Thyroid gland (tissue), 4 donors: ENCODE measurements around the gene AHI1. TPM values are rescaled to one million over a fixed set of nuclear protein-coding genes. Genes with fewer than 3 reads are reported as not detected.

Experiments
- DNase-seq, 2 donors: peaks; one replicate each; pipeline ENCODE4 v3.0.0-alpha.2; 2019
- H3K27ac ChIP-seq, 3 donors: fragments of 200-600 bp; sonication (generic); 1 replicate in 2 of 3; 2 replicates in 1 of 3; pipeline ENCODE4 v1.5.1; 2016 to 2019; ENCODE audit warnings: mild to moderate bottlenecking in 1 of 3, moderate library complexity in 1 of 3
- H3K27me3 ChIP-seq: fragments of 200-600 bp; sonication (generic); one replicate; pipeline ENCODE4 v1.5.1; 2019
- H3K36me3 ChIP-seq, 2 donors: fragments of 200-600 bp; sonication (generic); one replicate each; pipeline ENCODE4 v1.5.1; 2016 to 2019
- H3K4me1 ChIP-seq, 2 donors: fragments of 200-600 bp; sonication (generic); one replicate each; pipeline ENCODE4 v1.5.1; 2017 to 2019
- H3K4me3 ChIP-seq, 3 donors: fragments of 200-600 bp; sonication (generic); replicated peaks in 1 of 3; 1 replicate in 2 of 3; 2 replicates in 1 of 3; pipeline ENCODE4 v1.5.1; 2016; ENCODE audit warnings: mild to moderate bottlenecking in 1 of 3
- H3K9me3 ChIP-seq: fragments of 200-600 bp; sonication (generic); one replicate; pipeline ENCODE4 v1.5.1; 2017
- CTCF ChIP-seq, 6 experiments: fragments of 200-600 bp in 3 of 6; fragments of 450-650 bp in 3 of 6; sonication (generic) in 3 of 6; IDR thresholded peaks; one replicate each; pipeline ENCODE4 v1.5.1; 2016 to 2019; ENCODE audit warnings: antibody characterized with exemption in 6 of 6, mild to moderate bottlenecking in 2 of 6, inconsistent platforms in 1 of 6, moderate library complexity in 1 of 6
- POLR2A ChIP-seq, 2 donors: fragments of 450-650 bp; IDR thresholded peaks; one replicate each; pipeline ENCODE4 v1.6.1; 2017; ENCODE audit warnings: antibody characterized with exemption in 2 of 2, mild to moderate bottlenecking in 2 of 2, moderate library complexity in 1 of 2
- WGBS, 2 donors: methylation state at CpG; one replicate each; pipeline ENCODE4 v1.1.5; 2017; 5-methylcytosine and 5-hydroxymethylcytosine counted together
- intact Hi-C: fragments of 100-400 bp; cut with DNase I; formaldehyde crosslinking; loops from one replicate; pipeline ENCODE4 v1.15.1; 2023
- total RNA-seq, 4 donors: library from RNA; depleted of rRNA; stranded (reverse); fragments of >200 nt; gene quantifications; one replicate each; pipeline ENCODE4 v1.2.3, GENCODE V29; 2016

Gene AHI1
- total RNA-seq, 4 donors from 2014 or later, result 25.5 to 53.3 (median 42.1) TPM

- Histone ChIP-seq H3K36me3 (peaks cover 4 to 18% of the 10 kb centered on the region in 2 donors), H3K9me3 (no peaks in the 10 kb centered on the region), H3K4me1 (no peaks in the 10 kb centered on the region), H3K4me3 (no peak overlapping the region), H3K27ac (no peak overlapping the region), H3K27me3 (no peaks in the 10 kb centered on the region)
- no peak for DNase-seq
- no peak for TF ChIP-seq CTCF (IDR thresholded peaks at IDR 0.05)
- no peak for TF ChIP-seq POLR2A (IDR thresholded peaks at IDR 0.05)
- intact Hi-C loops, result no loop called here
Observed at GRCh38 chr6:135478626-135479025, 18.9 kb downstream of the AHI1 start.

GRCh38 chr6:135475292-135475886 lies 22.2 kb downstream of the AHI1 start:
- no peak for DNase-seq
- intact Hi-C loops, result no loop called here
- TF ChIP-seq CTCF (IDR thresholded peaks at IDR 0.05), result no peak
- TF ChIP-seq POLR2A (IDR thresholded peaks at IDR 0.05), result no peak

GRCh38 chr6:135474362-135474761 lies 23.2 kb downstream of the AHI1 start:
- intact Hi-C loops, result no loop called here
- no peak for DNase-seq
- no peak overlapping the region for H3K27ac ChIP-seq
- no peak overlapping the region for H3K4me3 ChIP-seq
- H3K36me3 ChIP-seq, result peaks cover 4 to 7% of the 10 kb centered on the region in 2 donors
- no peaks in the 10 kb centered on the region for H3K4me1 ChIP-seq
- no peaks in the 10 kb centered on the region for H3K27me3 ChIP-seq
- TF ChIP-seq POLR2A (IDR thresholded peaks at IDR 0.05), result no peak
- TF ChIP-seq CTCF (IDR thresholded peaks at IDR 0.05), result no peak
- no peaks in the 10 kb centered on the region for H3K9me3 ChIP-seq

More at GRCh38 chr6:135475292-135475886, 22.2 kb downstream of the AHI1 start:
- Histone ChIP-seq H3K27ac (no peak overlapping the region), H3K36me3 (peaks cover 4 to 14% of the 10 kb centered on the region in 2 donors), H3K4me1 (no peaks in the 10 kb centered on the region), H3K4me3 (no peak overlapping the region), H3K27me3 (no peaks in the 10 kb centered on the region), H3K9me3 (no peaks in the 10 kb centered on the region)
- 69 to 74% methylated on average over 2 of the region's 2 CpGs for WGBS, 2 donors

- H3K9me3 ChIP-seq, result no peaks in the 10 kb centered on the region
- no peaks in the 10 kb centered on the region for H3K36me3 ChIP-seq
- intact Hi-C loops, result no loop called here
- TF ChIP-seq CTCF (IDR thresholded peaks at IDR 0.05) (no peak), POLR2A (IDR thresholded peaks at IDR 0.05) (no peak)
- no peak overlapping the region for H3K27ac ChIP-seq
- no peaks in the 10 kb centered on the region for H3K27me3 ChIP-seq
- H3K4me3 ChIP-seq, result no peak overlapping the region
- 77 to 86% methylated on average over 4 of the region's 4 CpGs for WGBS, 2 donors
- H3K4me1 ChIP-seq, result no peaks in the 10 kb centered on the region
- no peak for DNase-seq
Observed at GRCh38 chr6:135465903-135466302, 31.6 kb downstream of the AHI1 start.

- Histone ChIP-seq H3K27ac (no peak overlapping the region), H3K9me3 (no peaks in the 10 kb centered on the region), H3K36me3 (no peaks in the 10 kb centered on the region), H3K27me3 (no peaks in the 10 kb centered on the region), H3K4me3 (no peak overlapping the region), H3K4me1 (no peaks in the 10 kb centered on the region)
- 93 to 97% methylated on average over 1 of the region's 1 CpG for WGBS, 2 donors
- TF ChIP-seq CTCF (IDR thresholded peaks at IDR 0.05) (no peak), POLR2A (IDR thresholded peaks at IDR 0.05) (no peak)
- intact Hi-C loops, result no loop called here
- DNase-seq, result no peak
Observed at GRCh38 chr6:135465307-135465706, 32.2 kb downstream of the AHI1 start.
